HG03571 (cell line): ENCODE measurements around the gene MAPK12.

Source experiments
- ATAC-seq: cut with Tn5 transposase; IDR thresholded peaks from one replicate; pipeline ENCODE4 v1.9.1; 2021; ENCODE audit not compliant: unreplicated experiment

MAPK12 gene

GRCh38 chr22:50261615-50262459 lies at the start of gene MAPK12:
MAPK12 (minus strand) TSS chr22:50261683; CDS start chr22:50261509, 174 bp downstream.
- ATAC-seq: no peak

DNA sequence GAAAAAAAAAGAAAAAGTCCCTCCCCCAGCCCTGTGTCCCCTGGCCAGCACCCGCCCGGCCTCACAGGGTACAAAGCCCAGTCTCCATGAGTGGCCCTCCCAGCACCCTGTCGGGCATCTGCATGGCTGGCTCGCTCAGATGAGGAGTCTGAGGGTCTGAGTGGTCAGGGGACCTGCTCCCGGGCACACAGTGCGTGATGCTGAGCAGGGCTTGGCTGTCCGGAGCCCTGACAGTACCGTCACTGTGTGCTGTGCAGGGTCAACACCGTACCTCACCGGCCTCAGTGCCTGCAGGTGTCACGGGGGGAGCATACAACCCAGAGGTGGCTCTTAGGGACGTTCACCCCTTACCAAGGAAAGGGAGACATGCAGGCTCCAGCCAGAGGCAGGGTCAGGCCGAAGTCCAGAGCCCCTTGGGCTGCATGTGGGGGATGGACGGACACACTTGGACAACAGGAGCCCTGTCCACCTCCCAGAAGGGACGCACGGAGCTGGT lies 49.5 kb upstream of the MAPK12 start:
- ATAC-seq: no peak

GRCh38 chr22:50310031-50310722 lies 48.7 kb upstream of the MAPK12 start:
- no peak for ATAC-seq

GRCh38 chr22:50309601-50309991 lies 48.1 kb upstream of the MAPK12 start:
- ATAC-seq: no peak

GRCh38 chr22:50308986-50309600 lies 47.6 kb upstream of the MAPK12 start:
- ATAC-seq: no peak

GRCh38 chr22:50308597-50308935 lies 47.1 kb upstream of the MAPK12 start:
- no peak for ATAC-seq

GRCh38 chr22:50307890-50308596 lies 46.6 kb upstream of the MAPK12 start:
- ATAC-seq: no peak

- no peak for ATAC-seq
Observed at GRCh38 chr22:50306753-50307749, 45.6 kb upstream of the MAPK12 start, which contains the start of gene PLXNB2. PLXNB2 (minus strand) TSS chr22:50307646; CDS start chr22:50290584, 17,062 bp downstream.

DNA sequence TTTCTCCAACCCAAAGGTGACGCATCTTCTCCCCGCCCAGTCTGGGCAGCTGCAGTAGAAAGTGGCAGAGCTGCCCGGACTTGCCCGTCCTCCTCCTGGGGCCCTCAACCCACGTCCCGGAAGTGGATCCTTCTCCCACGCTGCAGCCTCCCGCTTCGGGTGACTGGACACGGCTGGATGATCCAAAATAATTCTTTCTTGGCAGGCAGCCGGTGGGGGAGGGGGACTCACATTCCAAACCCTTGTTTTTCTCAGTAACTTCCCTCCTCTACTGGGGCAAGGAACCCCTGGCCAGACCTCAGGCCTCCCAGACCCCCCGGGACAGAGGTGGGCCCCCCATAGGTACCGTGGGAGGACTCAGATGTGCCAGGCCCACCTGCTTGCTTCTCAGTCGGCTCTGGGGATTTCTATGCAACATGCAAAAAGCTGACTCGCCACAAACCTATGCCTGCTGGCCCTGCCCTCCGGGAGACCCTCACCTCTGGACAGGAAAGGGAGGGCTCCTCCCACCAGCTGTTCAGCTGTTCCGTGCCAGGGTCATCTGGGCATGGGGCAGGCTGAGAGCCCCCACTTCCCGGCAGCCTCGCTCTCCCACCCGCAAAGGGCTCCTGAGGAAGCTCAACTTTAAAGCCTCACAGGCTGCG lies 44.6 kb upstream of the MAPK12 start:
- no peak for ATAC-seq

DNA sequence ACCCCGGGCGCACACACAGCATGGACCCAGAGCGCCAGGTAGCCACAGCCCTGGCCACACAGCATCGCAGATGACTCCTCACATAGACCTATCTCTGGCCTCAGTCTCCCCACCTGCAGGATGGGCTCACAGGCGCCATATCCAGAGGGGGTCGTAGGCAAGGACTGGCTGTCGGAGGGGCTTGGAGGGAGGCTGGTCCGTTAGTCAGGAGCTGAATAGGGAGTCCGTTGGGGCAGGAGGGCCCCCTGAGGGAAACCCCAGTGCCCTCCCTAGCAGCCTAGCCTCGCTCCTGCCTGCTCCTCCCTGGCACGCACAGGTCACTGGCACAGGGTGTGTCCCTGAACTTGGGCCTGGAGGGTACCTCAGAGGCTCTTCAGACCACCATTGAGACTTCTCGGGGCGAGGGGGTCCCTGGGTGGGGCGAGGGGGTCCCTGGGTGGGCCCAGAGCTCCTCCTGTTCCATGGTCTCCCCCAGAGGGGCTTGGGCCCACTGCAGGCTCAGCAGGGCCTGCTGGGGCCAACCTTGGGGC lies 44.0 kb upstream of the MAPK12 start:
- ATAC-seq: no peak

DNA sequence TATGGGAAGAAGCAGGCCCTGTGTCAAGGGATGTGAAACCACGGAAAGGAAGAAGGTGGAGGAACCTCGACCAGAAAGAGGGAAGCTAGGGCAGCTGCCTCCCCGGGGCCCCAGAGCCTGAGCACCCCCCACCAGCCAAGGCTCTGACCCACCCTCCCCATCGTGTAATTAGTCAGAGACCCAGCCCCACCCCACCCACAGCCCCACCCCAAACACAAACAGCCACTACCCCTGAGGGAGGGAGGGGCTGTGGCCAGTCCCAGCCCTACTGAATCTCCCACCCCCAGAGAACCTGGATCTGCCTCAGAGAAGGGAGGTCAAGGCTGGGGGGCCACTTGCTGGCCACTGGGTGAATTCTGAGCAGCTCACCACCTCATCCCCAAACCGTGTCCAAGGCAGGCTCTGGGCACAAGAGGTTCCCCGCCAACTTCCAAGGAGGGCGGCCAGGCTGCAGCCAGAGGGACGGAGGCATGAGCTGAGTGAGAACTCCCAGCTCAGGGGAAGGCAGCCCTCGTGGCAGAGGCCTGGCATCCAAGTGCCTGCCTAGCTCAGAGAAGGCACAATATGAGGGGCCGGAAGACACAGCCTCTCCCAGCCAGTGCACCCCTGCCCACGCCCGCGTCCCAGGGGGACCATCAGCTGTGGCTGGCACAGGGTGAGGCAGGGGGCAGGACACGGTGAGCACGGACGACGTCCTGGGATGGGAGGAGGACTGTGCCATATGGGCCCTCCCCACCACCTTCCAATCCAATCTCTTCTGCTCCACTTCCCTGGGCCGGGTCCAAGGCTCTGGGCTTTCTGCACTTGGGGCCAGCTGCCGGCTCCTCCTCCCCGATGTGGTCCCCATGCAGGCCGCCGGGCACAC lies 43.3 kb upstream of the MAPK12 start:
- no peak for ATAC-seq

DNA sequence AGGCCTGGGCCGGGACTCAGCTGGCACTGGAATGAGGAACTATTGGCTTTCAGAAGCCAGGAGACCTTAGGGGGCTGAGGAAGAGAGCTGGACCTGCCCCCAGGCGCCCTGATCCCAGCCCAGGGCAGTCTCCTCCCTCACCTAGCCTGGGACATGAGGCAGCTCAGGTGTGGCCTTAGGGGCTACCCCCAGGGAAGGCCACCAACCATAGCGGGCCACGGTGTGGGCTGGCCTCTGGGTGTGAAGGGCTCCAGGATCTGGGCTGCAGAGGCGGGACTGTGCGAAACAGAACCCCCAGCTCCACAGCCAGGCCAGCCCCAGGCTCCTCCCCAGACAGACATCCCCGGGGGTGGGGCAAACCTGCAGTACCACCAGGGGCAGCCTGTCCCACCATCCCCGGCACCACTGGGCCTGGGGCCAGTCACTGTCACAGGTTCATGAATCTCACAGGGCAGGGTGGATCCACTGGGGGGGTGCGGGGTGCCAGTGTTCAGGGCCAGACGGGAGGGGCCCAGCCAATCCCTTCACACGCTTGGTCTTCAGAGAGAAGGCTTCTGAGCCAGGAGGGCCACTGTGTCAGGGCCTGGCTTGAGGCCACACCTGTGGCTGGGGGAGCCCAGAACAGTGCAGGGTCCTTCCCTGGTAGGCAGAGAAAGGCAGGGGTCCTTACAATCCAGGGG lies 42.5 kb upstream of the MAPK12 start:
- ATAC-seq: no peak

GRCh38 chr22:50303515-50303847 lies 42.0 kb upstream of the MAPK12 start:
- ATAC-seq: no peak

- ATAC-seq: no peak
Observed at GRCh38 chr22:50302564-50302963, 41.1 kb upstream of the MAPK12 start.

DNA sequence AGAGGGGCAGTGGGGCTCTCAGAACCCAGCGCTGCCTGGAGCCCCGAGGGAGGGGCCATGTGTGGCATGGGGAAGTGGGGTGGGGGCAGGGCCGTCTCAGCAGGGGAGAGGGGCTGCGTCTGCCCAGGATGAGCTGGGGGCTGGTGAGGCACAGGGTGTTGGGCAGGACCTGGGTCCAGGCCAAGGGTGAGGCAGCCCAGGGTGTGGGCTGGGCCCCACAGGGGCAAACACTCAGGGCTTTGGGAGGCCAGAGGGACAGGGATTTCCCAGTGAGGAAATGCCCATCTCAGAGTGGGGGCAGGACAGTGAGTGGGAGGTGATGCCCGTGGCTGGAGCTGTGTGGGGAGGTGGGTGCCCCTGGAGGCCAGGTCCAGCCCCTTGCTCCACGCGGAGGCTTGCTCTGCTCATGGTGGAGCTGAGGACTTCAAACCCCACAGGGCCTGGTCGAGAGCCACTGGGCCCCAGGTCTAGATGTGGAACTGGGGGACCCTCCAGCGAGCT lies 40.6 kb upstream of the MAPK12 start:
- no peak for ATAC-seq

DNA sequence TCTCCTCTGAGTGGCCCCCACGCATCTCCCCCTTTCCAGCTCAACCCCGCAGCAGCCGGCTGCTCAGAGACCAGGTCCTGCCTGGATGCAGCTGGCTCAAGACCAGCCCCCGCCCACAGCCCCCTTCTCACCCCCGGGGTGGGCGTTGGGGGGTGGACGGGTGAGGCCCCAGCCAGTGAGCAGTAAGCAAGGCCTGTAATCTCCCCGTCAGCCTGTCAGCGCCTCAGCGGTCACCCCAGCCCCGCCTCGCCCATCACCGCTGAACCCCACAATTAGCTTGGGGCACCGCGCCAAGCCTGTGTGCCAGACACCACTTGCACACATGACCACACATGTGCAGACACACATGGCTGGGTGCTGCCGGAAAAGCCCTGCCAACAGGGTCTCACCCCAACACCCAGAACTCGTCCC lies 40.1 kb upstream of the MAPK12 start:
- no peak for ATAC-seq

GRCh38 chr22:50300620-50301257 lies 39.3 kb upstream of the MAPK12 start:
- no peak for ATAC-seq
